ENCODE measurements around the gene MAD1L1. TPM values are rescaled to one million over a fixed set of nuclear protein-coding genes. Genes with fewer than 3 reads are reported as not detected.

The MAD1L1 gene
- total RNA-seq, 1 donor from 2014 or later: 53.8 TPM

DNA sequence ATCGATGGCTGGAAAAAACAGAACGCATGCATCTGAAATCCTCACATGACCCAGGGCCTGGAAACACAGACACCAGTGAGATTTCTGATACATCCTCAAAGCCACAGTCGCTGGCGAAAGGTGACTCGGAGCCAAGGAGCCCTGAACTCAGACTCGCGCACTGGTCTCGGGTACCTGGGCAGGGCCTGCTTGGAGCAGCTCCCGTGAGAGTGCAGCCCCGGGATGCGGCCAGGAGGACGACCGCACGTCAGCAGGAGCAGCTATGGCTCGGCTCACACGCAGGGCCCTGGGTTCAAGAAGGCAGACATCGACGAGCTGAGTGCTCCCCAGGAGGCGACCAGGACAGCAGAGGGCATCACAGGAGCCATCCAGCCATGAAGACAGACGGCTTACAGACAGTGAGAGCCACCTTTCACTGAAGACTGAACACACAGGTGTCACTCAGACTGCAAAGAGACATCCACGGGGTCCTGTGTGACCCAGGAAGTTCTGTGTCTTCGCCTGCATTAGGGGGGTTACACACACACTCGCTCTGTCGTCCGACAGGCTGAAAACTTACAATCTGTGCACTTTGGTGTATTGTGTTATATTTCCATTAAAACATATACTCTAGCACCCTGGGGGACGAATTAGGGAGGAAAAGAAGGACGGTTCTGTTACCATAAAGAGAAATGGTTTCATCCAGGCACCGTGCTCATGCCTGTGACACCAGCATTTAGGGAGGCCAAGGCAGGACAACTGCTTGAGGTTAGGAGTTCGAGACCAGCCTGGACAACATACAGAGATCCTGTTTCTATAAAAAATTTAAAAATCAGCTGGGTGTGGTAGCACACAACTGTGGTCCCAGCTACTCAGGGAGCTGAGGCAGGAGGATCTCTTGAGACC, 227.7 kb downstream of the MAD1L1 start:
- H3K4me1 Mint-ChIP-seq: peaks cover 18% of the 10 kb centered on the region
- no peak overlapping the region for H3K27ac Mint-ChIP-seq (ENCODE audit: unreplicated experiment)
- H3K4me3 Mint-ChIP-seq: no peak overlapping the region
- no peaks in the 10 kb centered on the region for H3K9me3 Mint-ChIP-seq
- no peaks in the 10 kb centered on the region for H3K36me3 Mint-ChIP-seq (ENCODE audit: low read depth)
- TF ChIP-seq, protein P1, sequence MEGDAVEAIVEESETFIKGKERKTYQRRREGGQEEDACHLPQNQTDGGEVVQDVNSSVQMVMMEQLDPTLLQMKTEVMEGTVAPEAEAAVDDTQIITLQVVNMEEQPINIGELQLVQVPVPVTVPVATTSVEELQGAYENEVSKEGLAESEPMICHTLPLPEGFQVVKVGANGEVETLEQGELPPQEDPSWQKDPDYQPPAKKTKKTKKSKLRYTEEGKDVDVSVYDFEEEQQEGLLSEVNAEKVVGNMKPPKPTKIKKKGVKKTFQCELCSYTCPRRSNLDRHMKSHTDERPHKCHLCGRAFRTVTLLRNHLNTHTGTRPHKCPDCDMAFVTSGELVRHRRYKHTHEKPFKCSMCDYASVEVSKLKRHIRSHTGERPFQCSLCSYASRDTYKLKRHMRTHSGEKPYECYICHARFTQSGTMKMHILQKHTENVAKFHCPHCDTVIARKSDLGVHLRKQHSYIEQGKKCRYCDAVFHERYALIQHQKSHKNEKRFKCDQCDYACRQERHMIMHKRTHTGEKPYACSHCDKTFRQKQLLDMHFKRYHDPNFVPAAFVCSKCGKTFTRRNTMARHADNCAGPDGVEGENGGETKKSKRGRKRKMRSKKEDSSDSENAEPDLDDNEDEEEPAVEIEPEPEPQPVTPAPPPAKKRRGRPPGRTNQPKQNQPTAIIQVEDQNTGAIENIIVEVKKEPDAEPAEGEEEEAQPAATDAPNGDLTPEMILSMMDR (conservative IDR thresholded peaks at IDR 0.05): no peak
- DNase-seq (ENCODE audit: low read depth, low spot score): no peak
- H3K27me3 Mint-ChIP-seq (ENCODE audit: low read depth): no peaks in the 10 kb centered on the region

DNA sequence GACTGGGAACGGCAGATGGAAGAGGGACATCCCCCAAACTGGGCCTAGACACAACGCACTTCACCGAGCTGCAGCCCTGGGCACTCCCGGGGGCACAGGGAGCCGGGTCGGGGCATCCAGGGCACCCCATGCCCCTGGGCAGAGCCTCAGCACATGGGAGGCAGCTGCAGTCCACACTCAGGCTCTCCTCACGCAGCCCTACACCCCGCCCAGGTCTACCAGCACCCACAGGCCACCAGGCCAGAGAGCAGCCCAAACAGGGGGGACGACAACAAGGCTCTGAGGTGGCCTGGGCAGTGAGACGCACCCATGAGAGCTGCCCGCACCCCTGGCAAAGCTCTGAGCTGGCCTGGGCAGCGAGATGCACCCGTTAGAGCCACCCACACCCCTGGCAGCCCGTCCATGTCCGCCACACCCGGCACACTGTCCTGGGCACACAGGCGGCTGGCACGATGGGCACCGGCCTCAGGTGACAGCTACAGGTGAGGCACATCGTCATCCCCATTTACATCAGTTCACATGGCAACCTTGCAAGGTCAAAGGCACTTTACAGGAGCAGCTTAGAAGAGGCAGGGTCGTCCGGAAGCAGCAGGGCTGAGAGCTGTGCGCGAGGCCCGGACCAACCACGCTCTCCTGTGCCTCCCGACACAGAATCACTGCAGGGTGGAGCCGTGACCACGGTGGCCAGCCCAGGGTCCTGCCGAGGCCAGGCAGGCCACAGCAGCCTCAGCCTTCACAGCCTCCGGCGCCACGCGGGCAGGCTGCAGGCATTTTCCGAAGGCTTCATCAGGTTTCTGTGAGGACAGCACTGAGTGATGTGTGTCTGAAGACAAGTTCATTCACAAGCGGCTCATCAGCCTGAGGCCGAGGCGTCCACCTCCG, 228.6 kb downstream of the MAD1L1 start:
- peaks cover 18% of the 10 kb centered on the region for H3K4me1 Mint-ChIP-seq
- no peaks in the 10 kb centered on the region for H3K36me3 Mint-ChIP-seq (ENCODE audit: low read depth)
- no peak overlapping the region for H3K4me3 Mint-ChIP-seq
- no peak for DNase-seq (ENCODE audit: low read depth, low spot score)
- H3K27ac Mint-ChIP-seq (ENCODE audit: unreplicated experiment): no peak overlapping the region
- no peaks in the 10 kb centered on the region for H3K9me3 Mint-ChIP-seq
- H3K27me3 Mint-ChIP-seq (ENCODE audit: low read depth): no peaks in the 10 kb centered on the region
- TF ChIP-seq, protein P1 (conservative IDR thresholded peaks at IDR 0.05): no peak

DNA sequence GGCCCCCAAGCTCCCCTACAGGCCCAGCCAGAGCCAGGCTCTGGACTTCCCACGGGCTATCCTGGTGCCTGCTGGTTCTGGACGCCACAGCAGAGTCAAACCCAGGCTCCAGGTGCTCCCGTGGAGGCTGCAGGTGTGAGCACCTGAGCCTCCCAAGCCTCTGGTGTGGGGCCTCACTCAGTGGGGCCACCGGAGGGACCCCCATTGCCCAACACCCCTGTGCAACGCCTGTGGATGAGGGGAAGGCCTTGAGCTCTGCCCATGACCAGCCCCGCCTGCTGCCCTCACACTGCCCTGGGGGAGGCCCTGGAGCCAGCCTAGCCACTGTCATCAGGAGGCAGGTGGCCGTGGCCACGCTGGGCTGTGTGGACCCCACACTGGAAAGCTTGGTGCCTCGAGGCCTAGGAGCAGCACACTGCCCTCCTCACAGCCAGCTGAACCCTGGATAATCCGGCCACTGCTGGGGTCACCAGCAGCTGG, 229.3 kb downstream of the MAD1L1 start:
- H3K4me1 Mint-ChIP-seq: peaks cover 18% of the 10 kb centered on the region
- no peak overlapping the region for H3K4me3 Mint-ChIP-seq
- TF ChIP-seq, protein P1 (conservative IDR thresholded peaks at IDR 0.05): no peak
- no peak for DNase-seq (ENCODE audit: low read depth, low spot score)
- no peaks in the 10 kb centered on the region for H3K9me3 Mint-ChIP-seq
- no peaks in the 10 kb centered on the region for H3K36me3 Mint-ChIP-seq (ENCODE audit: low read depth)
- no peaks in the 10 kb centered on the region for H3K27me3 Mint-ChIP-seq (ENCODE audit: low read depth)
- no peak overlapping the region for H3K27ac Mint-ChIP-seq (ENCODE audit: unreplicated experiment)

DNA sequence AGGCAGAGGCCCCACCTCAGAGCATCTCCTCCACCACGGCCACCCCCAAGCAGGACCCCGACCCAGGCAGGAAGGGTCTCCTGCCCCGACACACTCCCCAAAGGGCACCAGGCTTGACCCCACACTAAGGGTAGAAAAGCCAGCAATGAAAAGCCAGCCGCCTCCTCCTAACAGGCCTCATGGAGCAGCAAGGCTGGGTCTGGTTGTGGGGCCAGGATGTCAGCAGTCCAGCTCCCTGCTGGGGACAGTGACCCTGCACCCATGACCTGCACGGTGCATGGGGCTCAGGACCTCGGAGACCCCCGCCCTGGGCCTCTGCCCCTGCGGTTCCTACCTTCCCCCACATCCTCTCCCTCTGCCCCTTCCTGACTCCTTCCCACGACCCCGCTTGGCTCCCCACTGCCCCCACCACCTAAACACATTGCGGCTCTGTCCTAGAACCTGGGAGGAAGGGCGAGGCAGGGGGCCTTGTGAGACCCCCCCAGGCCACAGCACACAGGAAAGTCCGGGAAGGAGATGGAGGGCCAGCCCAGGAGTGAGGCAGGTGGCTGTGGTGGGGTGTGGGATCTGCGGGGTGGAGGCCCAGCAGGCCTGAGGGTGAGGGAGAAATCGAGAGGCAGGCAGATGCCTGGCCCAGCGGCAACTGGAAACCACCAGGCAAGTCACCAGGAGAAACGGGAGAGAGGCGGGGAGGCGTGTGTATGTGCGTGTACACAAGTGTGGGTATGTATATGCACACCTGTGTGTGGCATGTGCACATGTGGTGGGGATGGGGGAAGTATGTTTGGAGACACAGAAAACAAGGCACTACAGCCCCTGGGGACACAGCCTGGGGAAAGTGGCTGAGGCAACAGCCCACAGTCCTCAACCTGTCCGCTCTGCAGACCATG, 229.9 kb downstream of the MAD1L1 start:
- H3K27ac Mint-ChIP-seq (ENCODE audit: unreplicated experiment): peak overlapping the region; percentile 95
- H3K4me3 Mint-ChIP-seq: no peak overlapping the region
- DNase-seq (ENCODE audit: low read depth, low spot score): no peak
- H3K27me3 Mint-ChIP-seq (ENCODE audit: low read depth): no peaks in the 10 kb centered on the region
- H3K4me1 Mint-ChIP-seq: peaks cover 18% of the 10 kb centered on the region
- no peaks in the 10 kb centered on the region for H3K9me3 Mint-ChIP-seq
- H3K36me3 Mint-ChIP-seq (ENCODE audit: low read depth): no peaks in the 10 kb centered on the region
- TF ChIP-seq, protein P1 (conservative IDR thresholded peaks at IDR 0.05): no peak

Data from neural crest cell (in vitro differentiated cells).